ENCODE data around the gene RAB37.
A peak's percentile ranks its signal among the peaks of the same experiment; 100 is the strongest.

RAB37 gene

GRCh38 chr17:74752822-74753401 is 15.9 kb downstream of the RAB37 start:
- TF ChIP-seq POLR2A (IDR thresholded peaks at IDR 0.05; ENCODE audit: extremely low read depth, insufficient read length), result no peak
- TF ChIP-seq MAX (IDR thresholded peaks at IDR 0.05; ENCODE audit: low read depth, low read length), result no peak
- no peak for TF ChIP-seq CTCF (IDR thresholded peaks at IDR 0.05; ENCODE audit: low read depth, low read length)
- no peak for TF ChIP-seq MYC (IDR thresholded peaks at IDR 0.05; ENCODE audit: low read depth, low read length)
- no peak for DNase-seq (ENCODE audit: low read depth)
- H3K4me3 ChIP-seq (ENCODE audit: low read depth, low read length), result no peak overlapping the region

DNA sequence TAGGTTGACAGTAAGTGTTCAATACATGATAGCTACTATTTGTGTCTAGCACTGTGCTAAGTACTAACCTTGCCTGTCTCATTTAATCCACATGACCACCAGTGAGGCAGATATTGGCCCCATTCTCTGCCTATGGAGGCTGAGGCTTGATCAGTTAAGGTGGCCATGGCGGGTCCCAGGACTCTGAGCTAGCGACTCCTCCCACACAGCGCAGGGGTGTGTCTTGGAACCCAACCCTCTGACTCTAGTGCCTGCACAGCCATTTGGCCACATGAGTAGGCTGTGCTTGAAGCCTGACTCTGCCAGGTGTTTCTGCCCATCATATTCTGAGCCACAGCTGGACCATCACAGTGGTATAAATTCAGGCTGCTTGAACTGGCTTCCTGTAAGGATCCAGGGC is 17.8 kb downstream of the RAB37 start:
- TF ChIP-seq MAX (IDR thresholded peaks at IDR 0.05; ENCODE audit: low read depth, low read length), result no peak
- no peak for TF ChIP-seq CTCF (IDR thresholded peaks at IDR 0.05; ENCODE audit: low read depth, low read length)
- no peak for TF ChIP-seq POLR2A (IDR thresholded peaks at IDR 0.05; ENCODE audit: extremely low read depth, insufficient read length)
- TF ChIP-seq MYC (IDR thresholded peaks at IDR 0.05; ENCODE audit: low read depth, low read length), result no peak
- DNase-seq (ENCODE audit: low read depth), result peak; percentile 18
- no peak overlapping the region for H3K4me3 ChIP-seq (ENCODE audit: low read depth, low read length)

- no peak overlapping the region for H3K4me3 ChIP-seq (ENCODE audit: low read depth, low read length)
- no peak for TF ChIP-seq POLR2A (IDR thresholded peaks at IDR 0.05; ENCODE audit: extremely low read depth, insufficient read length)
- DNase-seq (ENCODE audit: low read depth), result no peak
Measured at GRCh38 chr17:74755533-74755932, 18.5 kb downstream of the RAB37 start.

- no peak for DNase-seq (ENCODE audit: low read depth)
- no peak overlapping the region for H3K4me3 ChIP-seq (ENCODE audit: low read depth, low read length)
- TF ChIP-seq CTCF (IDR thresholded peaks at IDR 0.05; ENCODE audit: low read depth, low read length) (no peak), POLR2A (IDR thresholded peaks at IDR 0.05; ENCODE audit: extremely low read depth, insufficient read length) (no peak), MYC (IDR thresholded peaks at IDR 0.05; ENCODE audit: low read depth, low read length) (no peak), MAX (IDR thresholded peaks at IDR 0.05; ENCODE audit: low read depth, low read length) (no peak)
Measured at GRCh38 chr17:74756891-74757290, 19.8 kb downstream of the RAB37 start.

DNA sequence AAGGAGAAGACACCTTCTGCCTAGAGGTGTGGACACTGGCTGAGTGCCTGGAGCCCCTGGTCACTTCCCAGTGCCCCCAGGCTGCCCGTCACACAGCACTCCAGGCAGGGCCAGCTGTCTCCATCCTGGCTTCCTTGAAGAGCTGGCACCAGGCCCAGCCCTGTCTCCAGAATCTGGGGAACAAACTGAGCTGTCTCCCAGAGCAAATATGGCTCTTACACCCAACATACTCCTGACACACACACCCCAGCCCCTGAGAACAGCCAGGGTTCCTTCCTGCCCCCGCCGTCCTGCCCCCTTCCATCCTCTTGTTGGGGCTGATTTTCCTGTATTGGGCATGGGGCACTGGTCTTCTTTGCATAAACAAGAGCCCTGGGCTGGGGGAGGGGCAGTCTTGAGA is 20.4 kb downstream of the RAB37 start:
- H3K4me3 ChIP-seq (ENCODE audit: low read depth, low read length), result no peak overlapping the region
- TF ChIP-seq POLR2A (IDR thresholded peaks at IDR 0.05; ENCODE audit: extremely low read depth, insufficient read length) (no peak), MYC (IDR thresholded peaks at IDR 0.05; ENCODE audit: low read depth, low read length) (no peak), CTCF (IDR thresholded peaks at IDR 0.05; ENCODE audit: low read depth, low read length) (no peak), MAX (IDR thresholded peaks at IDR 0.05; ENCODE audit: low read depth, low read length) (no peak)
- DNase-seq (ENCODE audit: low read depth), result no peak

- DNase-seq (ENCODE audit: low read depth), result peak; percentile 66
- TF ChIP-seq CTCF (IDR thresholded peaks at IDR 0.05; ENCODE audit: low read depth, low read length), result no peak
- no peak for TF ChIP-seq POLR2A (IDR thresholded peaks at IDR 0.05; ENCODE audit: extremely low read depth, insufficient read length)
- TF ChIP-seq MAX (IDR thresholded peaks at IDR 0.05; ENCODE audit: low read depth, low read length), result no peak
- TF ChIP-seq MYC (IDR thresholded peaks at IDR 0.05; ENCODE audit: low read depth, low read length), result no peak
- peak overlapping the region; percentile 28 for H3K4me3 ChIP-seq (ENCODE audit: low read depth, low read length)
Measured at GRCh38 chr17:74757931-74758847, 21.1 kb downstream of the RAB37 start.

Data from NB4 (cell line).